ENCODE measurements around the gene THEM4.

GRCh38 chr1:151841141-151841540 is 68.2 kb downstream of the THEM4 start:
- no peak for TF ChIP-seq POLR2A (IDR thresholded peaks at IDR 0.05; ENCODE audit: extremely low read depth, insufficient read length)
- no peak for TF ChIP-seq CTCF (IDR thresholded peaks at IDR 0.05; ENCODE audit: low read depth, low read length)
